Measurements from ENCODE around the gene CSTPP1. TPM values are rescaled to one million over a fixed set of nuclear protein-coding genes. Genes with fewer than 3 reads are reported as not detected.

The CSTPP1 gene
- total RNA-seq, 3 donors from 2014 or later: 31.9 to 41.1 (median 32.8) TPM

- TF ChIP-seq CTCF (IDR thresholded peaks at IDR 0.05): no peak
- Histone ChIP-seq H3K9me3 (no peaks in the 10 kb centered on the region), H3K36me3 (ENCODE audit: low read depth) (peaks cover 6% of the 10 kb centered on the region), H3K4me1 (ENCODE audit: low read depth) (no peaks in the 10 kb centered on the region), H3K4me3 (no peak overlapping the region)
- ATAC-seq: peak; percentile 2
- DNase-seq: no peak
- intact Hi-C loops (cut with DNase I, micrococcal nuclease): no loop called here
Observed at GRCh38 chr11:47160753-47161133, 224.2 kb downstream of the CSTPP1 start.

GRCh38 chr11:47161134-47161854, 224.7 kb downstream of the CSTPP1 start:
- Histone ChIP-seq H3K36me3 (ENCODE audit: low read depth) (peaks cover 6% of the 10 kb centered on the region), H3K4me3 (no peak overlapping the region), H3K9me3 (no peaks in the 10 kb centered on the region), H3K4me1 (ENCODE audit: low read depth) (no peaks in the 10 kb centered on the region)
- ATAC-seq: peak; percentile 87
- DNase-seq: peak in 2 of 3 donors; percentile 75 to 81
- TF ChIP-seq CTCF (IDR thresholded peaks at IDR 0.05): peak; percentile 68
- intact Hi-C loops (cut with DNase I, micrococcal nuclease): no loop called here

- no peaks in the 10 kb centered on the region for H3K9me3 ChIP-seq
- intact Hi-C loops (cut with DNase I, micrococcal nuclease): no loop called here
- H3K4me3 ChIP-seq: no peak overlapping the region
- H3K36me3 ChIP-seq (ENCODE audit: low read depth): peaks cover 12% of the 10 kb centered on the region
- DNase-seq: peak in 1 of 3 donors; percentile 34
- no peak for TF ChIP-seq CTCF (IDR thresholded peaks at IDR 0.05)
- ATAC-seq: no peak
- no peaks in the 10 kb centered on the region for H3K4me1 ChIP-seq (ENCODE audit: low read depth)
Observed at GRCh38 chr11:47161890-47162289, 225.3 kb downstream of the CSTPP1 start.

GRCh38 chr11:47162426-47162825, 225.9 kb downstream of the CSTPP1 start:
- Histone ChIP-seq H3K36me3 (ENCODE audit: low read depth) (peaks cover 15% of the 10 kb centered on the region), H3K4me3 (no peak overlapping the region), H3K4me1 (ENCODE audit: low read depth) (no peaks in the 10 kb centered on the region), H3K9me3 (no peaks in the 10 kb centered on the region)
- no peak for TF ChIP-seq CTCF (IDR thresholded peaks at IDR 0.05)
- intact Hi-C loops (cut with DNase I, micrococcal nuclease): no loop called here
- ATAC-seq (no peak), DNase-seq (peak in 1 of 3 donors; percentile 18)

GRCh38 chr11:47163193-47163592, 226.6 kb downstream of the CSTPP1 start:
- H3K9me3 ChIP-seq: no peaks in the 10 kb centered on the region
- DNase-seq (no peak), ATAC-seq (no peak)
- no peak for TF ChIP-seq CTCF (IDR thresholded peaks at IDR 0.05)
- H3K4me3 ChIP-seq: no peak overlapping the region
- intact Hi-C loops (cut with DNase I, micrococcal nuclease): no loop called here
- H3K4me1 ChIP-seq (ENCODE audit: low read depth): no peaks in the 10 kb centered on the region
- peaks cover 22% of the 10 kb centered on the region for H3K36me3 ChIP-seq (ENCODE audit: low read depth)
